HG02759 (cell line): ENCODE data around the gene LRRC56.

Experiments used
- ATAC-seq: cut with Tn5 transposase; IDR thresholded peaks from one replicate; pipeline ENCODE4 v1.9.1; 2021; ENCODE audit warnings: mild to moderate bottlenecking, moderate library complexity; ENCODE audit not compliant: unreplicated experiment

The LRRC56 gene

DNA sequence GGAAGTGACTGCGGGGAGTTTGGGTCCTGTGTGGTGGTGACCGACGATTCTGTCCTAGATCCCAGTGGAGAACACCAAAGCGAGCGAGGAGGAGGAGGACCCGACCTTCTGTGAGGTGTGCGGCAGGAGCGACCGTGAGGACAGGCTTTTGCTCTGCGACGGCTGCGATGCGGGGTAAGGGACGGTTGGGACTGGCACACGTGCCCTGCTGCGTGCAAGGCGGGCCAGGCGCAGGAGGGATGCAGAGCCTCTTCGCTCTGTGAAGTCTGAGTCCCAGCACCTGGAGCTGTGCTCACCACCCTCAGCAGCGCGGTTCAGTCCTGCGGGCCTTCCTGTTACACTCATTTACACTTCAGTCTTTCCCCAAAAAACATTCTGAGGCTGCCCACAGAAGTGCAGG, 55.2 kb downstream of the LRRC56 start:
- no peak for ATAC-seq

DNA sequence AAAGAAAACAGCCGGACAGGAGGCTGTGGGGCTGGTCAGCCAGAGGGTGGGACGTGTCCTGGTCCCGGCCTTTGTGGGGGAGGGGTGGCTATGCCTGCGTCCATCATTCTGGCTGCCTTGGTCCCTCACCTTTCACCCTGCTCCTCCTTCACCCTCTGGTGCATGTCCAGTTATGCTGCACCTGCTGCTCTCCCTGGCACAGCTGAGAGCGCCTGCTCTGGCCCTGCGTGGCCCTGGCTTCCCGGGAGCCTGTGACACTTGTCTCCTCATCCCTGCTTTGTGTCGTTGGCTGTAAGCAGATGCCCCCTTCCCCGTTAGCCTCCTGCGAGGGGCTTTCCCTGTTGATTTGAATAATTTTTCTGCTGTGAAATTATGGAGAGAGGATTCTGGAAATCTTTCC, 55.6 kb downstream of the LRRC56 start:
- no peak for ATAC-seq

GRCh38 chr11:593347-593746, 56.0 kb downstream of the LRRC56 start:
- no peak for ATAC-seq

GRCh38 chr11:595400-595799, 58.1 kb downstream of the LRRC56 start:
- no peak for ATAC-seq

DNA sequence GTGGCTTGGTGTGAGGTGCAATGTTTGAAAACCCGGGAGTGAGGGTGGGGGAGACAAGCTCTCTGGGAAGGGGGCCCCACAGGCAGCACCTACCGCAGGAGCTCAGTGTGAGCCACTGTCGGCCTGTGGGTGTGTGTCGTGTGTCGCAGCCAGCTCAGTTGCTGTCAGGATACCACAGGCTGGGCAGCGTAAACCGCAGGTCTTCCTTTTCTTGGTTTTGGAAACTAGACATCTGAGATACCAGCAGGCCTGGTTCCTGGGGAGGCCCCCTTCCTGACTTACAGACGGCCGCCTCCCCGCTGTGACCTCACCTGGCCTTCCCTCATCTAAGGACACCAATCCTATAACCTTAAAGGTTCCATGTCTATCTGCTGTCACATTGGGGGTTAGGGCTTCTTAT, 59.0 kb downstream of the LRRC56 start:
- no peak for ATAC-seq

DNA sequence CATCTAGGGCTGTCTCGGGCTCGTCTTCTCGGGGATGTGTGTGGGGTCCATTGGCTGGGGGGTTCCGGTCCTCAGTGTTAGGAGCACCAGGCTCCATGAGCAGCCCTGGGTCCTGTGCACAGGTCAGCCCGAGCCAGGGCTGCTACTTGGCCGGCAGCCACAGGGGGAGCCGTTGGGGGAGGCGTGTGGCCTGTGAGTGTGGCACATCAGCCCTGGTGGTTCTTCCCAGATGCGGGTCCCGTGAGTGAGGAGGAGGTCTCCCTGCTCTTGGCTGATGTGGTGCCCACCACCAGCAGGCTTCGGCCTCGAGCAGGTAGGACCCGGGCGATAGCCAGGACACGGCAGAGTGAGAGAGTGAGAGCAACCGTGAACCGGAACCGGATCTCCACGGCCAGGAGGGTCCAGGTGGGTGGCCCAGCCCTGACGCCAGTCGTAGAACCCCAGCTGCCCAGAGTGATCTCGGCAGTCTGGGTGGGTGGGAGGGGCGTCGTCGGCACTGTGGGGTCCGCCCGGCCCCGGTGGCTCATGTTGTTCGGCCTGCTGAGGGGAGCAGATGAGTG, 59.9 kb downstream of the LRRC56 start:
- ATAC-seq = no peak

DNA sequence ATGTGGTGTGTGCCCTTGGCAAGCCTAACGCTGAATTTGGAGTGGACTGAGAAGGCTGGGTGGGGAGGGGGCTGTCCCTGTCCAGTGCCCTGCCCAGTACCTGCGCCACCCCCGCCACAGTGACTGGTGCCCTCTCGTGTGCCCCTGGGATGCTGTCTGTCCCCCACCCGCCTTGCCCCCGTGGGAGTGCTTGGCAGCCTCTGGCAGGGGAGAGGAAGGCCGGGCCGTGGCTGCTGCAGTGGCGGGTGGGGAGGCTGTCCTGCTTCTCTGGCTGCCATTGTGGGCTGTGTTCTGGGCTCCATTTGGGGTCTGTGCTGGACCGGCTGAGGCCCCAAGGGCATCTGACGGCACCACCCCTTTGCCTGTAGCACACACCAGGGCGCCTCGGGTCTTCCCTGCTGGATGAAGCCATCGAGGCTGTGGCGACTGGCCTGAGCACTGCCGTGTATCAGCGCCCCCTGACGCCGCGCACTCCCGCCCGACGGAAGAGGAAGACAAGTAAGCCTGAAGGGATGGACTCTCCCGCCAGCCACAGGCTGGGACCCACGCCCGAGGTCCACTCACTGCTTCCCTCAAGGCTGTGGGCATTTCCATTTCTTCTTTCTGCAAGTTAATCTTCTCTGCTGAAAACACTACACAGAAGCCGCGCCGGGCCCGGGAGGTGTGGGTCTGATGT, 60.8 kb downstream of the LRRC56 start:
- no peak for ATAC-seq

DNA sequence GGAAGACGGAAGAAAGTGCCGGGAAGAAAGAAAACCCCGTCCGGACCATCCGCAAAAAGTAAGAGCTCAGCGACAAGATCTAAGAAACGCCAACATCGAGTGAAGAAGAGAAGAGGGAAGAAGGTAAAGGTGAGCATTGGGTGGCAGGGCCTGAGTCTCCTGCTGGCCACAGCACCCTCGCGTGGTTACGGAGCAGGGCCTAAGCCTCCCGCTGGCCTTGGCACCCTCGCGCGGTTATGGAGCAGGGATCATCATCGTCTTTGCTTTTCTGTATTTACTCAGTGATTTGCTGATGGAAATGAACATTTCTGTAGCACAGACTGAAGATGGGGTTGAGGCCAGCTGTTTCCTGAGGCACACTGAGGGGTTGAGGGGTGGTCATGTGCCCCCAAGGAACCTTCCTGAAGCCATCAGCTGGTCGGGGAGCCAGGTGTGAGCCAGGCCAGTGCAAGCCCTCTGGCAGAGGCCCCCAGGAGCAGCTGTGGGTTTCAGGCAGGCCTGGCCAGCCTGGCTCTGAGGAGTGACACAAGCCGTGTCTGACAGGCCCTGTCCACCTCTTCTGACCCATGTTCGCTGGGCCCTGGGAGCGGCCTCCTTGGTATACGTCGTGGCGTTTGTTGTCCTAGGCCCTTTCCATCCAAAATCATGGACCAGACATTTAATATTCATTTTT, 64.4 kb downstream of the LRRC56 start:
- ATAC-seq = no peak

DNA sequence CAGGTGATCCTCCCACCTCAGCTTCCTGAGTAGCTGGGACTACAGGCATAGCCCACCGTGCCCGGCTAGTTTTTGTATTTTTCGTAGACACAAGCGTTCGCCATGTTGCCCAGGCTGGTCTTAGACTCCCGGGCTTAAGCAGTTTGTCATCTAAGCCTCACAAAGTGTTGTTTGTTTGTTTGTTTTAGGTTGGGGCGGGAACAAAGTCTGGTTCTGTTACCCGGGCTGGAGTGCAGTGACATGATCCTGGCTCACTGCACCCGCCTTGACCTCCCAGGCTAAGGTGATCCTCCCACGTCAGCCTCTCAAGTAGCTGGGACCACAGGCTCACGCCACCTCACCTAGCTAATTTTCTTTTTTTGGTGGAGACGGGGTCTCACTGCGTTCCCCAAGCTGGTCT, 65.8 kb downstream of the LRRC56 start:
- no peak for ATAC-seq
